ENCODE measurements around the gene BCAS4.

- TF ChIP-seq CTCF (IDR thresholded peaks at IDR 0.05), result no peak
- TF ChIP-seq POLR2A (IDR thresholded peaks at IDR 0.05), result no peak
These were observed 7.7 kb upstream of the BCAS4 start for GRCh38 chr20:50787181-50787580.

Data from thyroid gland (tissue), 4 donors.